CD4-positive, alpha-beta T cell treated with Interleukin-21 for 1 hour (primary cell): Measurements from ENCODE around the gene MLNR.

ENCODE experiments used
- DNase-seq: peaks from one replicate; pipeline ENCODE4 v3.0.0-alpha.2; 2020

The MLNR gene

DNA sequence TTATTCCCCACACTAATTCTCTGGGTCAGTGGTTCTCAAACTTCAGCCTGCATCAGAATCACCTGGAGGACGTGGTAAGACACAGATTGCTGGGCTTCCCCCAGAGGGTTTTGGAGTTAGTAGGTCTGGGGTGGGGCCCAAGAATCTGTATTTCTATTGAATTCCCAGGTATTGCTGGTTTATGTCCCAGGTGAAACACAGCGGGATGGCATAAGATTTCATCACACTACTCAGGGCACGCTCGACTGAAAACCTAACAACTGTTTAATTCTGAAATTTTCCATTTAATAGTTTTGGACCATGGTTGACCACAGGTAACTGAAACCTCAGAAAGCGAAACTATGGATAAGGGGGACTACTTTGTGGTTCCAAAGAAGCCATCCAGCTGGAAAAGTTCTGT lies 6.5 kb downstream of the MLNR start:
- no peak for DNase-seq

DNA sequence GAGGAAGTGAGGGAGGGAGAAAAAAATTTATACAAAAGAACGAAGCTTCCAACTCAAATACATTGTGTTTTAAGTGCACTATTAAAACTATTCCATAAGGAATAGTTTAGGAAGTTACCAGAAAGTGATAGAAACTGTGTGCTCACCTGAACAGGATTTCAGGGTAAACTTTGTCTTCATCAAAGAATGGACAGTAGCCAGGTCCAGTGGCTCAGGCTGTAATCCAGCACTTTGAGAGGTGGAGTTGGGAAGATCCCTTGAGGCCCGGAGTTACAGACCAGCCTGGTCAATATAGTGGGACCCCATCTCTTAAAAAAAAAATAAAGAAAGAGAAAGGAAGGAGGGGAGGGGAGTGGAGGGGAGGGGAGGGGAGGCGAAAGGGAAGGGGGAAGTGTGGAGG lies 14.6 kb downstream of the MLNR start:
- DNase-seq, result no peak

DNA sequence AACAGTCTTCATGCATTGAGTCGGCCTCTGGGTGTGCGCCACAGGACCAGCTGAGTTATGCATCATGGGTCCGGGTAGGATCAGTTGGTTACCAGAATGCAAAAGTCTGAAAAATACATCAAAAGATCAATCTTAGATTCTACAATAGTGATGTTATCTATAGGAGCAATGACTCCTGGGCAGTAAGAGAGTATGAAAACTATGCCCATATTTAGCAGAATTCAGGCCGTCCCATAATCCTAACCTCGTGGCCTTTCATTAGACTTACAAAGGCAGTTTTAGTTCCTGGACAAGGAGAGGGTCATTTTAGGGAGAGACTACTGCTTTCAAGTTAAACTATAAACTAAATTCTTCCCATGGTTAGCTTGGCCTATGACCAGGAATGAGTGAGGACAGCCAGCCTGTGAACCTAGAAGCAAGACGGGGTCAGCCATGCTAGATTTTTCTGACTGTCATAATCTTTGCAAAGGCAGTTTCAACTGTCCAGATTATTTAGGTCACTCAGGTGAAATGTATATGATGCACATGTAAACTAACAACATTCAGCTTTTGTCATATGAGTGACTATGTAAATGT lies 15.8 kb downstream of the MLNR start:
- DNase-seq, result no peak

DNA sequence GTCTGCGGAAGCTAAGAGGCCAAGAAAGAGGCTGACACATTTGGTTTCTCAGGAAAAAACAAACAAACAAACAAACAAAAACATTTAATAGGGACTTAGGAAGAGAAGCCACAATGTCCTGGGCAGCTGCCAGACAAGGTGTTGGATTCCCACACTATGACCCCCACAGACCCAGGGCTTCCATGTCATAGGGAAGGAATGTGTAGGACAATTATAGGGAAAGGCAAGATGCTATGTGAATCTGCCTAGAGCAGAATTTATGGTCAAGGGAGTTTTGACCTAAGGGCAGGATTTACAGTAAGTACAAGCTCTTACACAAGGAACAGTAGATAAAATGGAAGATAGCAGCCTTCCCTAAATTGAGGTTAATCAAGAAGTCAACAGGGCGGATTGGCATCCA lies 18.5 kb downstream of the MLNR start:
- DNase-seq, result no peak

DNA sequence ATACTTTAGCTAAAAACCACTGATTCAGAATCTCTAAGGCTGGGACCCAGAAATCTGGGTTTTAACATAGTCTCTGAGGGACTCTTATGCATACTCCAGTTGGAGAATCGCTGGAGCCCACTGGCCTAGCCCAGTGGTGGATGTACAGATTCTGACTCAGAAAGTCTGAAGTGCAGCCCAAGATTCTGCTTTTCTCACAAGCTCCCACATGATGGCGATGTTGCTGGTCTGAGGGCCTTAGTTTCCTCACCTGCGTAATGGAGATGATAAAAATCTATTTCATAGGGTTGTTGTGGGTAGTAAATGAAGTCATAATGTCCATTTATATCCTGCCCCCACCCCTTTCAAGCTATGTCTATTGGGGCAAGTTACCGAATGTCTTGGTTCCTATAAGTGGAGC lies 19.9 kb downstream of the MLNR start:
- peak; percentile 61 for DNase-seq

DNA sequence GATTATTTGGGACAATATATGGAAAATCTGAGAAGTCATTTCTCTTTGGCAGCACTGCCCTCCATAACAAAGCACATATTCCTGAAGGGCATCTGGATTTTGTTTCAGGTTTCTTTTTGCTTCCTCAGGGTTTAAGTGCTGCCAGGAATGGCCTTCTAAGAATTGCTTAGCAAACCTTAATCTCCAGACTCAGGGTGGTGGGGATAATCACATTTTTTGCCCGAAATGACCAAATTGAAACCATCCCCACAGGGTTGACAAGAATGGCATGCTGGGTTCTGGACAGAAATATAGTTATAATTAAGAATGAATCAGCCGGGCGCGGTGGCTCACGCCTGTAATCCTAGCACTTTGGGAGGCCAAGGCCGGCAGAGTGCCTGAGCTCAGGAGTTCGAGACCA lies 21.2 kb downstream of the MLNR start:
- no peak for DNase-seq

DNA sequence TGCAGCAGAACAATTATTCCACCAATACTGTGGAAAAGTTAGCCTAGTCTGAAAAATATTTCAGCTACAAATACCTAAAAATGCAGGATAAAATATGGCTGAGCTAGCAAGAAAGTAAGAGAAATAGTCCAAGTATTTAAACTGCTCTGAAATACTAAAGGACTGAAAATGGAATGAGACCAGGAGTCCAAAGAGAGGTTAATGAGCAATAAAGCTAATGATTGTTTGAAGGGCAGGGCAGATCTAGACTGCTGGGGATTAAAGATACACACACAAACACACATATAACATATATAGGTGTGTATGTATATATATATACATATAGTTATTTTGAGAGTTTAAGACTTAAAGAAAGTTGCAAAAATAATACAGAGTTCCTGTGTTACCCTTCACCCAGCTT lies 25.0 kb downstream of the MLNR start:
- DNase-seq, result no peak

DNA sequence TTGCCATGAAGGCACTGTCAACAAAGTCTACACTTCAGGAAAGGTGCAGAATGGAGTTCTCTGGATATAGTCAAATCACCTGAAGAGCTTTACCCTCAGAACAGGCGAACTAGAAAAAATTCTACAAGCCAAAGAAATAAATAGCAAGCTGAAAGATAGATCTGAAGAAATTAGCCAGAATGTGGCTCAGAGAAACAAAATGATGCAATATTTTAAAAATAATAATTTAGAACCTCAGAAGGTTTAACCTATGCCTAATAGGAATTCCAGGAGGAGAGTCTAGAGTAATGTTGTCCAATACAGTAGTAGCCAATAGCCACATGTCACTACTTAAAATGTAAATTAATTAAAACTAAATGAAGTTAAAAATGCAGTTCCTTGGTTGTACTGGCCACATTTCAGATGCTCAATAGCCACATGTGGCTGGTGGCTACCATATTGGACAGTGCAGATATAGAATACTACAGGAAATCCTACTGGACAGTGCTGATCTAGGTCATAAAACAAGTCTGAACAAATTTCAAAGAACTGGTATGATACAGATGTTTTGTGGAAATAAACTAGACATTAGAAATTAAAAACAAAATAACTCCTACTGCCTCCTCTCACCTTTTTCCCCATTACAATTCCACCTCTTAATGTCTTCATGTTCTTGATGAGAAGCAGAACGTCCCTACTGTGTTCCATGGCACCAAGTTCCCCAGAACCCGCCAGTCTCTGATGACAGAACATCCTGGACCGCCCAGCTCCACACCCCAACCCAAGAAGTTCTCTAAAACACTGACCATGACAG lies 26.9 kb downstream of the MLNR start:
- DNase-seq, result no peak

DNA sequence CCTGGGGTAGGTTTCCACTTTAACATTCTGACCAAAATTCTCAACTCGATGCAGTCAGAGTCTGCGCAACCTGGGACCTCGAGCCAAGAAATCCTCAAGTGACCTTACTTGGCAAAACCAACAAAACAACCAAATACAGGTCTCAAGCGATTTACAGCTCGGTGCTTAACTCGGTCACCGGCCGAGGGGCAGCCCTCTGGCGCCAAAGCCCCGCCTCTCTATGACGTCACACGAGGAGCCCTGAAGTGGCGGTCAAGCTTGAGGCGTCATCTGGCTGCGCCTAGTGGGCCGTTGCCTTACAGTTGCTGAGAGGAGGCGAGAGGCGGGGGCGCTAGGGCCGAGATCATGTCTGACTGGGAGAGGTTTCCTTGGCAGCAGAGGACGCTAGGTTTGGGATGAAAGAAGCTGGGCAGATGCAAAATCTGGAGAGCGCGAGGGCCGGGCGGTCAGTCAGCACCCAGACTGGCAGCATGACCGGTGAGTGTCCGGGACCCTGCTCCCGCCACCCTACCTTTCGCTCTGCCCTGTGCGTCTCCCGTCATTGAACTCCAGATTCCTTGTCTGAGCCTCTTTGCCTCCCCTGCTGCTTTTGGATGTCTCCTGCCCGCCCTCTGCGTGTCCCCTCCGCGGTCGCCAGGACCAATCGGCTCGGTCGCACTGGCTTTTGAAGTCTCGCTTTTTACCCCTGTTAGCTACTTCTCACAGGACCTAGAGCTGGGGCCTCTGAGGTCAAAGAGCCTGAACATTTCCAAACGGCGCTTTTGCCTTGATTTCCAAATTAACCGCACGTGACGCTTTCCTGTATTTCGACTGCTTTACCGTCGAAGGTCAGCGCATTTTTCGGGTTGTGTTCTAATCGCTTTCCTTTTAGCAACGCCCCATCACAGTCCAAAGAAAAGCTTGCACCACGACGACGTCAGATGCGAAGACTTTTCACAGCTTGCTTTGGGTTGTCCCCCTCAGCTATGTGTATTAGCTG lies 27.8 kb downstream of the MLNR start, which contains the start of gene CDADC1:
CDADC1 (plus strand) TSS at position 283 of the 979 bp plus-strand sequence; CDS start at position 396, 113 bp downstream.
- peak; percentile 94 for DNase-seq

DNA sequence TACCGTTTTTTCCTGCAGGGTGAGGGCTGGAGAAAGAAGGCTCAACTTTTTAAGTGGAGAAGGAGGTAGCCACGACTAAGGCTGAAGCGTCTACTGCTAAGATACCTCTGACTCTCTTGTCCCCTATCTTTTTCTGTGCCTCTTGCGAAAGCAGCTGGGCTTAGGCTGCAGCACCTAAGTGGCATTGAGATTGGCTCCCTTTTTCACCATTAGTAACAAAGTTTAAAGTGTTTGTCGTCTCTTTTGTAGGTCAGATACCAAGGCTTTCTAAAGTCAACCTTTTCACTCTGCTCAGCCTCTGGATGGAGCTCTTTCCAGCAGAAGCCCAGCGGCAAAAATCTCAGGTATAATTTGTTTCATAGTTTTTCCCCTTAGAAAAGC lies 28.5 kb downstream of the MLNR start:
- peak; percentile 25 for DNase-seq

DNA sequence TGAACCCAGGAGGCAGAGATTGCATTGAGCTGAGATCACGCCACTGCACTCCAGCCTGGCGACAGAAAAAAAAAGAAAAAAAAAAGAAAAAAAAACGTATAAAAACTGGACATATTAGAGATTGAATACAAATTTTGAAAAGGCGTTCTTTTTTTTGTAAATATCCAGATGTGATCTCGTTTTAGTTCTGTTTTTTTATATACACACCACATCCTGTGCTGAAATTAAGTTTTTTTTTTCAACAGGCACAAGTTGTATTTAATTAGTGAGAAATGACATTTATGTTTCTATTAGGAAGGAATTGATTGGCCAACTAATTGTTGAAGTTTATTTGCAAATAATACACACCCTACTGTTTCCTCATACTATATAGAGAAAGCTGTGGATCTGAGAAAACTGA lies 31.2 kb downstream of the MLNR start:
- no peak for DNase-seq

DNA sequence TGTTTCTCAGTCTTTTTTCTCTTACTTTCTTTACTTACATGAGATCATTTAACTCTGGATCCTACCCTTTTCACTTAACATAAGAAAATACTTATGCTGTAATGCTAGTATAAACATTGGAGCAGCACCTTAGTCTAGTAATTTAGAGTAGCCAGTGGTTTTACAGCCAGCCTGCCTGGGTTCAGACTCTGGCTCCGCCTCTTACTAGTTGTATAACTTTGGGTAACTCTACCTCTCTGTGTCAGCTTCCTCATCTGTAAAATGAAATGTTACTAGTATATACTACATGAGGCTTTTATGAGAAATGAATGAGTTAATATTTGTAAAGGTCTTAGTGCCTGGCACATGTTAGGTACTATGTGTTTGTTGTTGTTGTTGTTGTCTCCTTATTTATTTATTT lies 33.2 kb downstream of the MLNR start:
- no peak for DNase-seq

DNA sequence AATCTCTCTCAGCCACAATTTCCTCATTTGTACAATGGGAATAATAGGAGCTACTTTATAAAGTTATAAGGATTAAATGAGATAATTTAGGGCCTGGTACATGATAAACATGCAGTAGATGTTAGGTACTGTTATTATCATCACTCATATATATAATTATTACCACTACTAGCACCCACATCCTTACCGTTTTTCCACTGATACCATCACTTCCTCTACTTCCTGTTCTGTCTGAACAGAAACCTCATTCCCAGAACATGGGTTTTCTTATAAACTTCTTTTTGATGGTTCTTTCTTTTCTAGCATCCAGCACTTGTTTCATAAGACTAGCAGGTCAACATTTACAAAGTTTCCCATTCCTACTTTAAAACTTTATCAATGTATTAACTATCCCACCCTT lies 33.9 kb downstream of the MLNR start:
- DNase-seq, result peak; percentile 31

DNA sequence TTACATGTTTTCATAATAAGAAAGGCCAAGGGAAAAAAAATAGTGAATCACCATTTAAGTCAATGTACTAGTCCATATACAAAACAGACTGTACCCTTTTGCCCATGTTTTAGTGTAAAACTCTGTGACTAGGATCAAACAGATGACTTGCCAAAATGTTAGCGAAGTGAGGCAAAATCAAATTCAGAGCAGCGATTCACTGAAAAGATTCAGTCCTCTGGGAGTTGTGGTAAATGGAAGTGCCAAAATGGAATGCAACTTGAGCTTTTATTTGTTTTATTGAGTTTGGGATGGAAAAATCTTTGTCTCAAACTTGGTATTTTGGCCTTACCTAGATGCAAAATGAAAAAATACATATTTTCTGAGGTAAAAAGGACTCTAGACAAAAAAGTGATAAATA lies 36.7 kb downstream of the MLNR start:
- no peak for DNase-seq

DNA sequence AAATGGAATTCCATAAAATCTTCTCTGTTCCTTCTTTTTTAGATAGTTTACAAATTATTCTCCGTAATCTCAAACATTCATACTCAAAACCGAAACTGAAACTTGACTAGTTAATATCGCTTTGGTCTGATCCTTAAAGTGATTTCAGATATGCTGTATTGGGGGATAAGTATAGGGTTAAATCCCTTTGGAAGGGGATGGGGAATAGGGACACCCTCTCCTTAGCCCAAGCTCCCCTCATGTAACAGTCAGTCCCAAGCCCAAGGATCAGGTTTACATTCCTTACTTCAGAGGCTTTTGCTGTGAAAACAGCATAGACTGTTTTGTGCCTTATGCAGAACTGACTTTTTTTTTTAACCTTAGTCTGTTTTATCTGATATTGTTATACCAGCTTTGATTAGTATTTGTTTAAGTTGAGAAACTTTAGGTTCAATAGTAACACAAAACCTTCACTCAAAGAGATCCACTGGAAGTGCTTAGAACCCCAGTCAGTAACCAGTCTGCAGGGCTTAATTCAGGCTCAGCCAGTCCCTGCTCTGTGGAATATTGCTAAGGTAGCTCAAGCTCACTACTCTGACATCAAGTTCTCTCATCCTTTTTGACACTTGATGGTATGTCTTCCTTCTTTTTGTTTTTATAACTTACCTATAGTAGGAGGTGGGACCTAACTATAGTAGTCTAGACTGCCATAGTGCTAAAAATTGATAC lies 38.1 kb downstream of the MLNR start:
- peak; percentile 39 for DNase-seq

DNA sequence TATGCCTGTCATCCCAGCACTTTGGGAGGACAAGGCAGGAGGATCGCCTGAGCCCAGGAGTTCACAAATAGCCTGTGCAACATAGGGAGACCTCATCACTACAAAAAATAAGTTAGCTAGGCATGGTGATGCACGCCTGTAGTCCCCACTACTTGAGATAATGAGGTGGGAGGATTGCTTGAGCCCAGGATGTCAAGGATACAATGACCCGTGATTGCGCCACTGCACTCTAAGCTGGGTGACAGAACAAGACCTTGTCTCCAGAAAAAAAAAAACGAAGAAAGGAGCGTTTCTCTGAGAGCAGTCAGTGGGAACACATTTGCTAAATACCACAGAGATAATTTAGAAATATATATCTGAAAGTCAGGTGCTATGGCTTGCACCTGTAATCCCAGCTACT lies 39.4 kb downstream of the MLNR start:
- DNase-seq, result no peak

DNA sequence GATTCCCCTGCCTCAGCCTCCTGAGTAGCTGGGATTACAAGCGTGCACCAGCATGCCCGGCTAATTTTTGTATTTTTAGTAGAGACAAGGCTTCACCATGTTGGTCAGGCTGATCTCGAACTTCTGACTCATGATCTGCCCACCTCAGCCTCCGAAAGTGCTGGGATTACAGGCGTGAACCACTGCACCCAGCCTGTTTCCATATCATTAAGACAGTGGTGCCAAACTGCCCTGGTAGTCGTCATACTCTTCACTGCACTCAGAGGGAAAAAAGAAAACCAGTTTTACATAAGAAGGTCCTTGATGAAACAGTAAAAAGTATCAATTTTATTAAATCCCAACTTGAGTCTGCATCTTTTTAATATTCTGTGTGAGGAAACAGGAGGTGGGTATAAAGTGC lies 42.5 kb downstream of the MLNR start:
- DNase-seq, result no peak

DNA sequence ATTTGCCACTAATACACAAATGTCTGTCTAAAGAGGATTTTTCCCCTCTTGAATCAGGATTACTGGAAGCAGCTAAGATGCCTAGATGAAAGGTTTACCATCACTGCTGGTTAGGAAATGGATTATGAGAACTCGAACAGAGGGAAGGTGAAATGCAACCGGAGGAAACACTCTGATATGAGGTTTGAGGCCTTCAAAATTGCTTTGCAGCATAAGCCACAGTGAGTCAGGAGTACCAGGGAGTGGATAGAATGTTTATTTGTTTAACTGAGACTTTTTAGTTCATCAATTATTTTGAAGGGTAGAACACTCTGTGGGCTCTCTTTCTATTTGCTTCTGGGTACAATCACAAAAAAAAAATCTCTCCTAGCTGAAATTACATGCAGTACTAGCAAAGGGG lies 45.7 kb downstream of the MLNR start:
- DNase-seq, result no peak

DNA sequence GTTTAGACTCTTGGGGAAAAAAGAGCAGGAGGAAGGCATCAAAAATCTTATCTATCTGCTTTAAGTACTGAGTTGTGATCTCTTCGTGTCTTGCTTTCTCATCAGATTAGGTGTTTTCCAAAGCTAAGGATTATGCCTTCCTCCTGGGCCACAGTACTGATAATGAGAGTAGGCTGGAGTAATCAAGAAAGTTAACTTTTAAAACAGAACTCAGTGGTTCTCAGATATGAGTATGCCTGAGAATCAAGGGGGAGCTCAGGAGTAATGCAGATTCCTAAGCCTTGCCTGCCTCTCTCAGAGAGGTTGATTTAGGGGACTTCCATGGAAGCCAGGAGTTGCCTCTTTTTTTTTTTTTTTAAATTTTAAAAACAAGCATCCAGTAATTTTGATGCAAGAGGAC lies 51.1 kb downstream of the MLNR start:
- no peak for DNase-seq
